Ascending aorta (tissue), 2 donors: ENCODE data around the gene CCDC127. TPM values are rescaled to one million over a fixed set of nuclear protein-coding genes. Genes with fewer than 3 reads are reported as not detected.

Source experiments
- DNase-seq, 2 donors: peaks; one replicate each; pipeline ENCODE4 v3.0.0-alpha.2; 2019; ENCODE audit warnings: low spot score in 2 of 2
- H3K27ac ChIP-seq, 2 donors: fragments of 200-600 bp; sonication (generic); one replicate each; pipeline ENCODE4 v1.5.1; 2016 to 2017; ENCODE audit warnings: mild to moderate bottlenecking in 1 of 2
- H3K27me3 ChIP-seq: fragments of 200-600 bp; sonication (generic); one replicate; pipeline ENCODE4 v1.5.1; 2017
- H3K36me3 ChIP-seq, 2 donors: fragments of 200-600 bp; sonication (generic); one replicate each; pipeline ENCODE4 v1.5.1; 2016
- H3K4me1 ChIP-seq, 2 donors: fragments of 200-600 bp; sonication (generic); one replicate each; pipeline ENCODE4 v1.5.1; 2016 to 2017; ENCODE audit warnings: mild to moderate bottlenecking in 1 of 2
- H3K4me3 ChIP-seq, 2 donors: fragments of 200-600 bp; sonication (generic); one replicate each; pipeline ENCODE4 v1.5.1; 2016 to 2017; ENCODE audit warnings: mild to moderate bottlenecking in 1 of 2
- H3K9me3 ChIP-seq, 2 donors: fragments of 200-600 bp; sonication (generic); one replicate each; pipeline ENCODE4 v1.5.1; 2016
- intact Hi-C: fragments of 100-400 bp; cut with DNase I; formaldehyde crosslinking; loops from one replicate; pipeline ENCODE4 v1.15.1; 2023
- total RNA-seq: library from RNA; depleted of rRNA; stranded (reverse); fragments of >200 nt; gene quantifications from one replicate; pipeline ENCODE4 v1.1.0, GENCODE V29; 2016
- TF ChIP-seq, protein P1 (sequence below), 3 experiments: fragments of 200-600 bp in 2 of 3; fragments of 450-650 bp in 1 of 3; sonication (generic) in 2 of 3; IDR thresholded peaks; one replicate each; pipeline ENCODE4 v1.5.1; 2016 to 2019; ENCODE audit warnings: antibody characterized with exemption in 3 of 3, mild to moderate bottlenecking in 1 of 3, moderate library complexity in 1 of 3

CCDC127 gene
- total RNA-seq, 1 donor from 2014 or later: 6.1 TPM

DNA sequence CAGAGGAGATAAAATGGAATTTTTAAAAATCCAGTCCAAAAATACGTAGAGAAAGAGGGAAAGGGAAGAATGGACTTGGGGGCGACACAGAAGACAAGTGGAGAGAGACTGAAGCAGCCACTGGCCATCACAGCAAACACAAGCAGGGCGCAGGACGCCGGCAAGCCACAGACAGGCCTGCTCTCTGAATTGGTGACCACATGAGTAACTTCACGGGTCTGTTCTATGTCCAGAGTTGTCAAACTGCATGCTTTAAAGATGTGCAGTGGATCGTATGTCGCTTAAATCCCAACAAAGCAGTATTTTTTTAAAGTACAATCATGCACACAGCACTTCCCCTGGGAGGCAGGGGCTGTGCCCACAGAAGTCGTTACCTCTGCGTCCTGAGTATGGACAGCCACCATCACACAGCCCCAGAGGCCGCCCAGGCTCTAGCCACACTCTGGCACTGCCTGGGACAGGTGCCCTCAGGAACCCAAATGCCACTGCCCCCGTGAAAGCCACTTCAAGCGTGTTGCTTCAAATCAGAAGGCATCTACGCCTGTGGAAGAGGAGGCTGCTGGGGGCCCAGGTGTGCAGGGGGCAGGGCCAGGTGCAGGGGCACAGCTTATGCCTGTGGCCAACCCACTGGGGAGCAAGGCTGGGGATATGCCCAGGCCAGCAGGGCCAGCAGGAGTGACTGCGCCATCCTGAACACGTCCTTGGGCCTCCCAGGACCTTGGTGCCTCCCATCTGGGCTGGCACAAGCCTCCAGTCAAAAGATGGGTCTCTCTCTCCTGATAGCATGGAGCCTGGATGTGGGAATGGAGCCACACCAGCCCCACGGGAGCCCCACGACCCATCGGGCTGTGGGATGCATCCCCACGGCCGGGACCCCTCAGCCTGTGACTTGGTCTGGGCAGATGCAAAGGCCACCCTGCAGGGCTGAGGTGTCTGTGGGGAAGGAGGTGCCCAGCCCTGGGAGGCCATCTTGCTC is 32.6 kb downstream of the CCDC127 start:
- Histone ChIP-seq H3K9me3 (no peaks in the 10 kb centered on the region), H3K27me3 (no peaks in the 10 kb centered on the region), H3K4me3 (no peak overlapping the region), H3K27ac (no peak overlapping the region), H3K36me3 (no peaks in the 10 kb centered on the region), H3K4me1 (peaks cover under 1 to 6% of the 10 kb centered on the region in 2 donors)
- intact Hi-C loops: no loop called here
- DNase-seq: no peak
- TF ChIP-seq, protein P1, sequence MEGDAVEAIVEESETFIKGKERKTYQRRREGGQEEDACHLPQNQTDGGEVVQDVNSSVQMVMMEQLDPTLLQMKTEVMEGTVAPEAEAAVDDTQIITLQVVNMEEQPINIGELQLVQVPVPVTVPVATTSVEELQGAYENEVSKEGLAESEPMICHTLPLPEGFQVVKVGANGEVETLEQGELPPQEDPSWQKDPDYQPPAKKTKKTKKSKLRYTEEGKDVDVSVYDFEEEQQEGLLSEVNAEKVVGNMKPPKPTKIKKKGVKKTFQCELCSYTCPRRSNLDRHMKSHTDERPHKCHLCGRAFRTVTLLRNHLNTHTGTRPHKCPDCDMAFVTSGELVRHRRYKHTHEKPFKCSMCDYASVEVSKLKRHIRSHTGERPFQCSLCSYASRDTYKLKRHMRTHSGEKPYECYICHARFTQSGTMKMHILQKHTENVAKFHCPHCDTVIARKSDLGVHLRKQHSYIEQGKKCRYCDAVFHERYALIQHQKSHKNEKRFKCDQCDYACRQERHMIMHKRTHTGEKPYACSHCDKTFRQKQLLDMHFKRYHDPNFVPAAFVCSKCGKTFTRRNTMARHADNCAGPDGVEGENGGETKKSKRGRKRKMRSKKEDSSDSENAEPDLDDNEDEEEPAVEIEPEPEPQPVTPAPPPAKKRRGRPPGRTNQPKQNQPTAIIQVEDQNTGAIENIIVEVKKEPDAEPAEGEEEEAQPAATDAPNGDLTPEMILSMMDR (IDR thresholded peaks at IDR 0.05): no peak

DNA sequence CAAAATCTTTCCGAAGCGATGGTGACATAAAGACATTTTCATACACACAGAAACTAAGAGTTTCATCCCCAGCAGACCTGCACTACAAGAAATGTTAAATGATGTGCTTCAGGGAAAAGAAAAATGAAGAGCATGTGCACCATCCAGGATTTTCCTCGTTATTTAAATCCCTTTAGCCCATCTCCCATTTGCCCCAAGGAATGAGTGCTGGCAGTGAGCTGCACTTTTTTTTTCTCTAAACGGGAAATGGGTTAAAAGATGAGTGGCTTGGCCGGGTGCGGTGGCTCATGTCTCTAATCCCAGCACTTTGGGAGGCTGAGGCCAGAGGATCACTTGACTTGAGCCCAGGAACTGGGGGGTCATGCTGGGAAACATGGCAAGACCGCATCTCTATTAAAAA is 33.5 kb downstream of the CCDC127 start:
- intact Hi-C loops: no loop called here
- no peaks in the 10 kb centered on the region for H3K9me3 ChIP-seq
- no peaks in the 10 kb centered on the region for H3K36me3 ChIP-seq
- TF ChIP-seq, protein P1 (IDR thresholded peaks at IDR 0.05): no peak
- no peak overlapping the region for H3K4me3 ChIP-seq
- peaks cover 0 to 6% of the 10 kb centered on the region in 2 donors for H3K4me1 ChIP-seq
- H3K27me3 ChIP-seq: no peaks in the 10 kb centered on the region
- H3K27ac ChIP-seq: no peak overlapping the region
- no peak for DNase-seq

DNA sequence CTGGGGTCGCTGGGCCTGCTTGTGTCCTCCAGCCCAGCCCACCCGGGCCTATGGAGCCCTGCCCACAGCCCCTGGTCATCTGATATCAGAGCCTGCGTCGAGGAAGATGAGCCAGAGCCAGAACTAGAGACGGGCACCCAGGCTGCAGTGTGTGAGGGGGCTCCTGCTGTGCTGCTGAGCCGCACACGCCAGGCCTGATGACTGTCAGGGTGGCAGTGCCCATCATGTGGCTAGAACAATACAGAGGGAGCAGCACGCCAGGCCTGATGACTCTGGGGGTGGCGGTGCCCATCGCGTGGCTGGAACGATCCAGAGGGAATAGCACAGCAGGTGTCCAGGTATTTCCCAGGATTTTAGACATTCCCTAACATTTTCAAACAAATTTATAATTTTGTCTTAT is 35.8 kb downstream of the CCDC127 start:
- Histone ChIP-seq H3K27me3 (no peaks in the 10 kb centered on the region), H3K36me3 (no peaks in the 10 kb centered on the region), H3K4me1 (no peaks in the 10 kb centered on the region), H3K4me3 (no peak overlapping the region), H3K27ac (no peak overlapping the region), H3K9me3 (no peaks in the 10 kb centered on the region)
- no peak for DNase-seq
- intact Hi-C loops: no loop called here
- TF ChIP-seq, protein P1 (IDR thresholded peaks at IDR 0.05): no peak

DNA sequence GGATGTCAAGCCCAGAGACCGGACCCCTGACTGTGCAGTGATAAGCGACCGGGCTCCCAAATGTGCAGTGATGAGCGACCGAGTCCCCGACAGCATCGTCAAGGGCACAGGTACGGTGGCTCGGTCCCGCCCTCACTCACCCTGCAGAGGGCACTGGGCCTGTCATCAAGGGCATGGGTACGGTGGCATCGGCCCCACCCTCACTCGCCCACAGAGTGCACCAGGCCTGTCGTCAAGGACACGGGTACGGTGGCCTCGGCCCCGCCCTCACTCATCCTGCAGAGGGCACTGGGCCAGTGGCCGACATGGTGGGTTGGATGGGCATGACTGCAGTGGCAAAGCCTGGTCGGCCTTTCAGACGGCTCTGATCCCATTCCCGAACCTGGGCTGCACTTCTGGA is 36.4 kb downstream of the CCDC127 start:
- no peak for DNase-seq
- no peaks in the 10 kb centered on the region for H3K36me3 ChIP-seq
- intact Hi-C loops: no loop called here
- no peak overlapping the region for H3K27ac ChIP-seq
- TF ChIP-seq, protein P1 (IDR thresholded peaks at IDR 0.05): no peak
- H3K4me1 ChIP-seq: no peaks in the 10 kb centered on the region
- no peak overlapping the region for H3K4me3 ChIP-seq
- no peaks in the 10 kb centered on the region for H3K27me3 ChIP-seq
- H3K9me3 ChIP-seq: no peaks in the 10 kb centered on the region

DNA sequence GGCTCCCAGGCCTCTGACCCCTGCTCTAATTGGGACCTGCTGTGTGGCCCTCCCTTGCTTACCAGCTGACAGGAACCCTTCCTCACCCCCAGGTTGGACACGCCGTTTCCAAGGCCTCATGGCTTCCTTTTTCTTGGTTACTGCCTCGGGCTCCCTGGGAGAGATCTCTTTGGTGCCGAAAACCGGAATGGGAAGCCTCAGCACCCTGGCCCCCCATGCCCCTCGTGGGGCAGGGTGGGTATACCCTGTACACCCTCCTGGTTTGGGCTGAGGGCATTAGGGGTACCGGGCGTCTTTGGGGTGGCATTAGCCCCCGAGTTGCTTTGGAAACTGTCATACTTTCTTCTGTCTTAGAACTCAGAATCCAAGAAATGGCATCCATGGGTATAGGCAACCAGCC is 36.8 kb downstream of the CCDC127 start:
- intact Hi-C loops: no loop called here
- TF ChIP-seq, protein P1 (IDR thresholded peaks at IDR 0.05): no peak
- H3K9me3 ChIP-seq: no peaks in the 10 kb centered on the region
- H3K4me3 ChIP-seq: no peak overlapping the region
- H3K4me1 ChIP-seq: no peaks in the 10 kb centered on the region
- DNase-seq: no peak
- no peaks in the 10 kb centered on the region for H3K36me3 ChIP-seq
- no peaks in the 10 kb centered on the region for H3K27me3 ChIP-seq
- H3K27ac ChIP-seq: no peak overlapping the region
